ENCODE measurements around the gene STPG3.
"Not testable (repeated sequence)": the region's sequence is repeated elsewhere in the genome, so short reads cannot be mapped to it uniquely, and the experiment has no call there.

The STPG3 gene

DNA sequence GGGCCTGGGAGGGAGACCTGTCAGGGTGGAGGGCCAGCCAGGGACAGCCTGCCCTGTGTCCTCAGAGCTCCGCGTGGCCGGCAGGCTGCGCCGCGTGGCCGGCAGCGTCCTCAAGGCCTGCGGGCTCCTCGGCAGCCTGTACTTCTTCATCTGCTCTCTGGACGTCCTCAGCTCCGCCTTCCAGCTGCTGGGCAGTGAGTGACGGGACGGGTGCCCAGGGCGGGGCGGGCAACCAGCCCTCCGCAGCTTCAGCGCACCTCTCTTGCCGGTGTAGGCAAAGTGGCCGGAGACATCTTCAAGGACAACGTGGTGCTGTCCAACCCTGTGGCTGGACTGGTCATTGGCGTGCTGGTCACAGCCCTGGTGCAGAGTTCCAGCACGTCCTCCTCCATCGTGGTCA is 18.6 kb upstream of the STPG3 start:
- DNase-seq (ENCODE audit: insufficient read length, low spot score), result no peak
- no peak for FAIRE-seq

DNA sequence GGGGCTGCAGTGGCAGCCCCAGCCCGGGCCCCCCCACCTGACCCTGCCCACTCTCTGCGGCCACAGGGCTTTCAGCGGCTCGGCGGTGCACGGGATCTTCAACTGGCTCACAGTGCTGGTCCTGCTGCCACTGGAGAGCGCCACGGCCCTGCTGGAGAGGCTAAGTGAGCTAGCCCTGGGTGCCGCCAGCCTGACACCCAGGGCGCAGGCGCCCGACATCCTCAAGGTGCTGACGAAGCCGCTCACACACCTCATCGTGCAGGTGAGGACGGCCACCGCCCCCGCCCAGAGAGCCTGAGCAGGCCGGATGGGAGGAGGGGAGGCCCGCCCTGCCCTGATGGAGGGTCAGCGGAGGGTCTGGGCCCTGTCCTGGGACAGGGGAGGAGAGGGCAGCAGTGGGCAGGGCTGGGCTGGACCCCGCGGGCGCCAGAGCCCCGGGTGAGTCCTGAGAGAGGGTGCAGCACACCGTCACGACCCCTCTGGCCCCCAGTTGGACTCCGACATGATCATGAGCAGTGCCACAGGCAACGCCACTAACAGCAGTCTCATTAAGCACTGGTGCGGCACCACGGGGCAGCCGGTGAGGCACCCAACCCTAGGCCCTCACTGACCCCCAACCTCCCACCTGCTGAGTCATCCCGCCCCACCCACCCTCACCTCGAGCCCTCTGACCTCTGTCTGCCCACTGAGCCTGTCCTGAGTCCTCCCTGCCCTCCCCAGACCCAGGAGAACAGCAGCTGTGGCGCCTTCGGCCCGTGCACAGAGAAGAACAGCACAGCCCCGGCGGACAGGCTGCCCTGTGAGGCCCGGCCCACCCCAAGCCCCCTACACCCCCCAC is 17.7 kb upstream of the STPG3 start:
- FAIRE-seq, result no peak
- no peak for DNase-seq (ENCODE audit: insufficient read length, low spot score)

GRCh38 chr9:137234055-137234697 is 16.9 kb upstream of the STPG3 start:
- DNase-seq (ENCODE audit: insufficient read length, low spot score), result no peak
- FAIRE-seq, result no peak

DNA sequence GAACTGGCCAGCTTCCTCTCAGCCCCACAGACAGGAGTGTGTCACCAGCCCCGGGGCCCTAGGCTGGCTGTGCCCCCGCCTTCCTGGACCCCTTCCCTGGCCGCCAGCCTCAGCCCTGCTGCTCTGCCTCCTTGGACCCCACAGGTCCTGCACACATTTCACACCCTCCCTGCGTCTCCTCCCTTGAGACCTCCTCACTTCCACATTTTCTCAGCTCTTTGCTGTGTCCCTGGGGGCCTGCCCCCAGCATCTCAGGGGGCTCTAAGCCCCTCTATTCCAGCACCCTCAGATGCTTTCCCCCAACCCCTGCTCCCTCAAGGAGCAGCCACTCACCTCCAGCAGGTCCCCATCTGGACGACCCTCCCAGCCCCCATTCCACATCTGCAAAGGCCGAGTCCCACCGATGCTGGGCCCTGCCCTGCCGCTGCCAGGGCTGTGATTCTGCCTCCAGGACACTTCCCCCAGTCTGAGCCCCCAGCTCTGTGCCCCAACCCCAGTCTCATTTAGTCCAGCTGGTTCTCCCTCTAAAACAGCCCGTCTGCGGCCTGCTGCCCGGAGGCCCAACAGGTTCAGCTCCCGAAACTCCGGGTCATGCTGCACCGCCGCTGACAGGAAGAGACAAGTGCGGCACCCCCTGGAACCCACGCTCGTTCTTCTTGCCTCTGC is 16.2 kb upstream of the STPG3 start:
- FAIRE-seq (no peak), DNase-seq (ENCODE audit: insufficient read length, low spot score) (no peak)

DNA sequence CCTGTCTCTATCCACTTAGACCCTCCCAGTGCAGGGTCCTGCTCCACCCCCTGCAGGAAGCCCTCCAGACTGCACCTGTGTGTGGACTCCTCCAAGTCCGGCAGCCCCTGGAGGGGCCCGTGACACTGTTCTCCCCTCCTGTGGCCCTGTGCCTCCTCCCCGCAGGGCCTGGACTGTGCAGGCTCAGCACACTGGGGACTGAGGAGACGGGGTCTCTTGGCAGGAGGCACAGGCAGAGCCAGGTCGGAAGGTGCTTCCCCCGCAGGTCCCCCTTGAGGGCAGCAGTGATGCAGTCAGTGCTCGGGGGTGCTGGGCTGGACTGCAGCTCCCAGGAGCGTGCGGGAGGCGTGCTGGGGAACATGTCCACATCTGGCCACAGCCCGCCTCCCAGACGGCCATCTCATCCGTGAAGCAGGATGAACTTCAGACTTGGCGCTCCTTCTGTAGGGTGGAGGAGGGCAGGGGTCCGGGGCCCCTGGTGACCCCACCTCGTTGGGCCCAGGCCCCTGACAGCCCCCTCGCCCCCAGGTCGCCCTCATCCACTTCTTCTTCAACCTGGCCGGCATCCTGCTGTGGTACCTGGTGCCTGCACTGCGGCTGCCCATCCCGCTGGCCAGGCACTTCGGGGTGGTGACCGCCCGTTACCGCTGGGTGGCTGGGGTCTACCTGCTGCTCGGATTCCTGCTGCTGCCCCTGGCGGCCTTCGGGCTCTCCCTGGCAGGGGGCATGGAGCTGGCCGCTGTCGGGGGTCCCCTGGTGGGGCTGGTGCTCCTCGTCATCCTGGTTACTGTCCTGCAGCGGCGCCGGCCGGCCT is 15.5 kb upstream of the STPG3 start:
- no peak for FAIRE-seq
- DNase-seq (ENCODE audit: insufficient read length, low spot score), result no peak

GRCh38 chr9:137236238-137236935 is 14.7 kb upstream of the STPG3 start:
- FAIRE-seq (peak; percentile 64), DNase-seq (ENCODE audit: insufficient read length, low spot score) (peak; percentile 100)

DNA sequence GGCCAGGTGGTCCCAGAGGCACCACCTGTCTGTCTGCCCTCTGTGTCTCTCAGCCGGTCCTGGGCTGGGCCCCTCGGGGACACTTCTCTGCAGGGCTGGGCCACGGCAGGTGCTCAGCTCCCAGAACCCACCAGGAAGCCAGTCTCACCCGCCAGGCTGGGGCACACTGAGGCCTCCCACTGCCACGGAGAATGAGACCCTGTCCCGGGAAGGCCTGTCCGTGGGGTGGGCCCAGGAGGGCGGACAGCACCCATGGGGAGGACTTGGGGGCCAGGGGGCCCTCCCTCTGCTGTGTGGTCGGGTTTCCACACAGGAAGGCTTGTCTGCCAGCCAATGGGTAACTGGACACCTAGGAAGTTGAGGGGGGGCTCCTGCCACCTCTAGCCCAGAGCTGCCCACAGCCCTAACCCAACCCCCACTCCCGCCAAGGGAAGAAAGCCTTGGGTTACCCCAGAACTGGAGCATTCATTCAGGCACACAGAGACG is 14.1 kb upstream of the STPG3 start:
- FAIRE-seq, result no peak
- no peak for DNase-seq (ENCODE audit: insufficient read length, low spot score)

DNA sequence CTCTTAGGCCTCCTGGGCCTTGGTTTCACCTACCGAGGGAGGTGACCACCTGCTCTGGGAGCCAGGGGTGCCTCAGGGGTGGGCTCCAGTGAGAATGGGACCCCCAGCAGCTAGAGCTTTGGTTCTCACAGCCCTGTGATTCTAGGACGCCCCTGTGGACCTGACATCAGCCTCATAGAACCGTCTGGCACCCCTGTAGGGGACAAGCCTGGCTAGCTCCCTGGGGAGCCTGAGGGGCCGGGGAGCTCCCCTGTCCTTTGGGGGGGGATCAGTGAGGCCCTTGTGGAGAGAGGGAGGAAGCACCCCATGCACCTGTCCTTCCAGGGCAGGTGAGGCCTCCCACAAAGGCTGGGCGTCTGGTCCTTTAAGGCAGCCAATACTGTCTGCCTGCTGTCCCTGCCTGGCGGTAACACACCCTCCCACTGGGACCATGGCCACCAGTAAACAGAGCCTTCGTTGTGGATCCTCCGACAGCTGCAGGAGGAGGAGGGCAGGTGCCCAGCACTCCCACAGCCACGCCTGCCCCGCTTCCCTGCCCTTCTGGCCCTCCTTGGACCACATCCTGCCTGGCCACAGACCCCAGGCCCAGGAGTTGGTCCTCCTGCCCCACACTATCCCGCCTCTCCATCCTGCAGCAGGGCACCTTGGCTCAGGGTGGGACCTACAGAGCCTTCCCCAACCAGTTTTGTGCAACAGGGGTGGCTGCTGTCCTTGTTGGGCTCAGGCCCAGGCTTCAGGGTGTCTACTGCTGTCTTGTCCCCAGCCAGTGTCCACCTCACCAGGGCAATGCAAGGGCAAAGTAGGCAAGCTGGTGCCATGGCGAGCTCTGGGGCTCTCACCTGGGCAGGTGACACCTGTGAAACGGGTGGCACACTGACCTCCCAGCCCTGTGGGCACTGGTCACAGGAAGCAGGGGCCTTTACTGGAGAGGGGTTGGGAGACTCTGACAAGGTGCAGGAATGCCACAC is 13.0 kb upstream of the STPG3 start:
- FAIRE-seq, result no peak
- no peak for DNase-seq (ENCODE audit: insufficient read length, low spot score)

- DNase-seq (ENCODE audit: insufficient read length, low spot score); FAIRE-seq: not testable (repeated sequence)
These were observed 11.4 kb upstream of the STPG3 start for GRCh38 chr9:137239541-137240200.

- FAIRE-seq, result peak; percentile 68
- no peak for DNase-seq (ENCODE audit: insufficient read length, low spot score)
These were observed 10.7 kb upstream of the STPG3 start for GRCh38 chr9:137240318-137240840.

DNA sequence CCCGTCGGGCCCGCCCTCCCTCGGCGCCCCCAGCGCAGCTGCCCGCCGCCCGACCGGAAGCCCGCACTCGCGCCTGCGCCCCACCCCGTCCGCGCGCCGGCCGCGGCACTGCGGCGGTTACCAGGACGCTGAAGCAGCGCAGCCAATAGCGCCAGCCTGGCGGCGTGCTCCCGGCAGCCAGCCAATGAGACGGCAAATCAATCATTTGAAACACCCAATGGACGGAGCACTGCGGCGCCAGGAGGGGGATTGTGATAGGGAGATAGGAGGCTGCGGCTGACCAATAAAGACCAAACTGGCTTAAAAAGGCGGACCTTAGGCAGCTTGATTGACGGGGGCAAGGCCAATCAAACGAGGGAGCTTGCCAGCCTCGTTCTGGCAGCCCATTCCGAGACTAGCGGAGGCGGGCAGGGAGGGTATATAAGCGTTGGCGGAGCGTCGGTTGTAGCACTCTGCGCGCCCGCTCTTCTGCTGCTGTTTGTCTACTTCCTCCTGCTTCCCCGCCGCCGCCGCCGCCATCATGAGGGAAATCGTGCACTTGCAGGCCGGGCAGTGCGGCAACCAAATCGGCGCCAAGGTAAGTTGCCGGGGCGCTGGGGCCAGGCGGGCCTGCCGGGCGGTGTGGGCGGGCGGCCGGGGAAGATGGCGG is 10.1 kb upstream of the STPG3 start, which contains the start of gene TUBB4B:
TSS of gene TUBB4B (plus strand) at position 447 of the 649 bp plus-strand sequence. CDS start at position 521, 74 bp downstream.
- peak; percentile 100 for FAIRE-seq
- DNase-seq (ENCODE audit: insufficient read length, low spot score), result peak; percentile 100

- no peak for FAIRE-seq
- no peak for DNase-seq (ENCODE audit: insufficient read length, low spot score)
These were observed 9.4 kb upstream of the STPG3 start for GRCh38 chr9:137241490-137242268.

GRCh38 chr9:137242269-137243203 is 8.6 kb upstream of the STPG3 start:
- FAIRE-seq (peak; percentile 8), DNase-seq (ENCODE audit: insufficient read length, low spot score) (no peak)

GRCh38 chr9:137243266-137243625 is 7.8 kb upstream of the STPG3 start:
- not testable (repeated sequence) for DNase-seq (ENCODE audit: insufficient read length, low spot score); FAIRE-seq

- no peak for FAIRE-seq
- DNase-seq (ENCODE audit: insufficient read length, low spot score), result no peak
These were observed 7.2 kb upstream of the STPG3 start for GRCh38 chr9:137243626-137244485.
